Neural crest cell (in vitro differentiated cells): ENCODE data around the gene CFAP206. TPM values are rescaled to one million over a fixed set of nuclear protein-coding genes. Genes with fewer than 3 reads are reported as not detected.

Experiments
- DNase-seq: peaks from one replicate; pipeline ENCODE4 v3.0.0; 2021; ENCODE audit warnings: low read depth, mixed read lengths, low spot score
- H3K27ac Mint-ChIP-seq: one replicate; pipeline ENCODE4 v1.8.0; 2021; ENCODE audit warnings: mild to moderate bottlenecking, mixed read lengths; ENCODE audit not compliant: unreplicated experiment
- H3K27me3 Mint-ChIP-seq: 2 replicates; pipeline ENCODE4 v1.8.0; 2021; ENCODE audit warnings: low read depth, mild to moderate bottlenecking, mixed read lengths
- H3K36me3 Mint-ChIP-seq: 2 replicates; pipeline ENCODE4 v1.8.0; 2021; ENCODE audit warnings: low read depth, mild to moderate bottlenecking, mixed read lengths
- H3K4me1 Mint-ChIP-seq: 2 replicates; pipeline ENCODE4 v1.8.0; 2021; ENCODE audit warnings: mixed read lengths
- H3K4me3 Mint-ChIP-seq: one replicate; pipeline ENCODE4 v1.8.0; 2021; ENCODE audit warnings: mild to moderate bottlenecking, mixed read lengths
- H3K9me3 Mint-ChIP-seq: 2 replicates; pipeline ENCODE4 v1.8.0; 2021; ENCODE audit warnings: mixed read lengths
- CTCF ChIP-seq: fragments of 200-600 bp; sonication (generic); conservative IDR thresholded peaks from 2 replicates; pipeline ENCODE4 v1.5.0; 2021; ENCODE audit warnings: antibody characterized with exemption, mild to moderate bottlenecking
- total RNA-seq: library from RNA; stranded (reverse); gene quantifications from 2 replicates; pipeline ENCODE4 v1.2.1, GENCODE V29; 2021

The CFAP206 gene
- total RNA-seq, 1 donor from 2014 or later = 0.93 TPM

DNA sequence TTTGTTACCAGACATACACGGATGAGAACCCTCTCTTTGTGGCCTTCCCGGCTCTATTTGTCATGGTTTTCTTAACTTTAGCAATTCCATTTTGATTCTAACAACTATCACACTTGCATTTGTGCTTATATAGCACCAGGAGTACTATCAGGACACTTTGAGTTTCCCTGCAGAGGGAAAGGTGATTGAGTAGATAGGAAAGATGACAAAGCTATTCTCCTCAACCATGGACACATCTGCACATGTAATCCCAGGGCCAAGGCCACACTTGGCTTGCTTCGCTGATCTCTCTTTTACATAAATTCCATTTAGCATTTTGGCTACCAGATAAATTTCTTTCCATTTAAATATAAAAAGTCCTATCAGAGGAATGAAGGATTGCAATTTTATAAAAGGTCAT lies 23.3 kb upstream of the CFAP206 start:
- no peaks in the 10 kb centered on the region for H3K4me1 Mint-ChIP-seq
- H3K27ac Mint-ChIP-seq = no peak overlapping the region
- H3K4me3 Mint-ChIP-seq = no peak overlapping the region
- TF ChIP-seq CTCF = no peak
- H3K9me3 Mint-ChIP-seq = no peaks in the 10 kb centered on the region
- no peaks in the 10 kb centered on the region for H3K27me3 Mint-ChIP-seq
- H3K36me3 Mint-ChIP-seq = no peaks in the 10 kb centered on the region
- no peak for DNase-seq

DNA sequence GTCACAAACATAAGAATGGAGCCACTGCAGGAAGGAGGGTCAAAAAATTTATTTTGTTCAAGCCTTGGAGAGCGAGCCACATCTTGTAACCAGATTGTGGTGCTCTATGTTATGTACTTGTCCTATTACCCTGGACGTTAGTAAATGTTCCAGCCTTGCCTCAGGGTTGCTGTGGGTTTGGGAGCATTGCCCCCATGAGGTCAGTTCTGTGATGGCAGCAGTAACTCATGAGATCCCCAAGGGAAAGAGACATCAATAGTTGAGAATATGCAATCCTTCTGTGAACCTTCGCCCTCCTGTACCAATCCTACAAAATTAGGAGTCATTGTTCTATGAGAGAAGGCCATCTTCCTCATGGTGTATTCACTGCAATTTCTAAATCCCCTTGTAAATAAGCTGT lies 16.4 kb upstream of the CFAP206 start:
- H3K4me1 Mint-ChIP-seq = no peaks in the 10 kb centered on the region
- peak; percentile 10 for DNase-seq
- H3K4me3 Mint-ChIP-seq = no peak overlapping the region
- TF ChIP-seq CTCF = peak; percentile 48
- H3K27me3 Mint-ChIP-seq = no peaks in the 10 kb centered on the region
- no peaks in the 10 kb centered on the region for H3K9me3 Mint-ChIP-seq
- H3K36me3 Mint-ChIP-seq = no peaks in the 10 kb centered on the region
- H3K27ac Mint-ChIP-seq = no peak overlapping the region

- Mint-ChIP-seq H3K9me3 (no peaks in the 10 kb centered on the region), H3K36me3 (no peaks in the 10 kb centered on the region), H3K27ac (no peak overlapping the region), H3K4me3 (no peak overlapping the region), H3K4me1 (no peaks in the 10 kb centered on the region), H3K27me3 (no peaks in the 10 kb centered on the region)
- peak; percentile 23 for DNase-seq
- peak; percentile 85 for TF ChIP-seq CTCF
These were observed 14.6 kb upstream of the CFAP206 start for GRCh38 chr6:87393026-87393622.

GRCh38 chr6:87395431-87395830 lies 12.3 kb upstream of the CFAP206 start:
- Mint-ChIP-seq H3K4me3 (no peak overlapping the region), H3K4me1 (no peaks in the 10 kb centered on the region), H3K27me3 (no peaks in the 10 kb centered on the region), H3K9me3 (no peaks in the 10 kb centered on the region), H3K36me3 (no peaks in the 10 kb centered on the region), H3K27ac (no peak overlapping the region)
- DNase-seq = no peak
- no peak for TF ChIP-seq CTCF

DNA sequence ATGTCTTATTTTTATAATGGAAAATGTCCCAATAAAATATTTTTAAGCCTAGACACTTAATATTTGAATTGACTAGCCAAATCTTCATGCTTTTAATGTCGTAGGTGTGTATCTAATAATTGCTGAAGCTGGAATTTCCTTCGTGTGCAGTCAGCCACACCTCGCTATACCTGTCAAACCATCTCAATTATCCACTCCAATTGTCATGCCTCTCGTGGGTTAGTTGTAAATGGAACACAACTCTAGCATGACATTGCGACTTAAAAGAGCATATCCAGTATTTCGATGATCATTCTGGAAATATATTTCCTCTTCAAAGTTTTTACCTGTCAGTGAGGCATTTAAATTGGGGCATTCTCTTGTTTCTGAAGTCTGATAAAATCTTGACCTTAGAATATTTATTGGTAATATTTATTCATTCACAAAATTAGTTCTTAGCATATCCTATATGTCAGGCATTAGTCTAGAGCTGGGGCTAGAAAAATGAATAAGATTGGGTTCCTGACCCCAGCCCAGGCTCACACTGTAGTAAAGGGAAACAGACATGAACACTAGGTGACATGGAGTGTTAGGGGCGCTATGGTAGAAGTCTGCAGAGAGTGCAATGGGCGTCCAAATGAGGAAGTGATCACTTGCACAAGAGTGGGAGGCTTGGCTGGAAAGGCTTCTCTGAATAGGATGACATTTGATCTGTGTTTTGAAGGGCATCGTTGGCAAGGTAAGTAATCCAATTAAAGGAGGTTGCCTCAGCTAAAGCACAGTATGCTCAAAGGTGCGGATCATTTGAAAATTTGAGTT lies 11.0 kb upstream of the CFAP206 start:
- no peak for DNase-seq
- Mint-ChIP-seq H3K36me3 (no peaks in the 10 kb centered on the region), H3K9me3 (no peaks in the 10 kb centered on the region), H3K4me3 (no peak overlapping the region), H3K27ac (no peak overlapping the region), H3K27me3 (no peaks in the 10 kb centered on the region), H3K4me1 (no peaks in the 10 kb centered on the region)
- no peak for TF ChIP-seq CTCF
